SHP77 (cell line): Measurements from ENCODE around the gene TPRX1.
"Not testable (repeated sequence)": the region's sequence is repeated elsewhere in the genome, so short reads cannot be mapped to it uniquely, and the experiment has no call there.

Source experiments
- DNase-seq, 2 experiments: peaks; one replicate each; lab custom pipeline; 2025; lab: John Stamatoyannopoulos, UW

Gene TPRX1

DNA sequence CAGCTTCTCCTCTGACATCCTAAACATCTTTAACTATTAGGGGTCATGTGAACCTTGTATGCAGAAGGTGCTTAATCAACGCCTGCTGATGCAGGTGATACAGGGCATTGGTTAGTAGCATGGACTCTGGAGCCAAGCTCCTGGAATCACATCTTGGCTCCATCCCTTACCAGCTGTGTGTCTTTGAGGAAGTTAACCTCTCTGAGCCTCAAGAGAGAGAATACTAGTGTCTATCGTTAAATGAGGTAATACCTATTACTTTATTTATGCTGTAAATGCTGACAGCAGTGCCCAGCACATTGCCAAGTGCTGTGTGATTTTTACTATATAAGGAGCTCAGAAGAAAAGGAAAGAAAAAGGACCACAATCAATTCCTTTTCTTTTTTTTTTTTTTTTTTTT, 37.0 kb downstream of the TPRX1 start:
- no peak for DNase-seq

DNA sequence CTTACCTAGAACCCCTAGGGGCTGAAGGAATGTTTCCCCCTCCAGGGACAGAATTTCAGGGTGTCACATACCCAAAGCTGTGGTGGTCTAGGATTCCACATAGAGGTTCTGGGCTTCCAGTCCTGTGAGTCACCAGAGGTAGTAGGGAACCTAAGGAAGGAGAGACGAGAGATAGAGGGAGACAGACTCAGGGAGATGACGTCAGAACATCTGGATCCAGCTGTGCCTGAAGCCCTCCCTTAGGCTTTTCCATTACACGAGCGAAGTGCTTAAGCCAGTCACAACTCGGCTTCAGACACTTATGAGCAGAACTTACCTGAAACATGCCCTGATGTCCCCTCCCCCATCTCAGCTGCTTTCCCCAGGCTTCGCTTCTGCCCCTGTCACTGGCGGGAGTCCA, 37.7 kb downstream of the TPRX1 start:
- DNase-seq, result no peak

DNA sequence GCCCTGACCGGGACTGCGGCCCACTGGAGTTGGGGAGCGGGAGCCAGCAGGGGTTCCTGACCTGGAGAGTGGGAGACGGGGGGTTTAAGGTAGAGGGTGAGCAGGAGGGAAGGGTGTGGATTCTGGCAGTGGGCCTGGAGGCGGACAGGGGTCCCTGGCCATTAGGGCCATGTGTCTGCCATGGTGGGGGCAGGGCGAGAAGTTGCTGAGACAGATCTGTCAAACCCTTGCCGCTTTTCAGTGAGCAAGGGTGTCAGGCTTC, 38.1 kb downstream of the TPRX1 start:
- DNase-seq, result no peak

DNA sequence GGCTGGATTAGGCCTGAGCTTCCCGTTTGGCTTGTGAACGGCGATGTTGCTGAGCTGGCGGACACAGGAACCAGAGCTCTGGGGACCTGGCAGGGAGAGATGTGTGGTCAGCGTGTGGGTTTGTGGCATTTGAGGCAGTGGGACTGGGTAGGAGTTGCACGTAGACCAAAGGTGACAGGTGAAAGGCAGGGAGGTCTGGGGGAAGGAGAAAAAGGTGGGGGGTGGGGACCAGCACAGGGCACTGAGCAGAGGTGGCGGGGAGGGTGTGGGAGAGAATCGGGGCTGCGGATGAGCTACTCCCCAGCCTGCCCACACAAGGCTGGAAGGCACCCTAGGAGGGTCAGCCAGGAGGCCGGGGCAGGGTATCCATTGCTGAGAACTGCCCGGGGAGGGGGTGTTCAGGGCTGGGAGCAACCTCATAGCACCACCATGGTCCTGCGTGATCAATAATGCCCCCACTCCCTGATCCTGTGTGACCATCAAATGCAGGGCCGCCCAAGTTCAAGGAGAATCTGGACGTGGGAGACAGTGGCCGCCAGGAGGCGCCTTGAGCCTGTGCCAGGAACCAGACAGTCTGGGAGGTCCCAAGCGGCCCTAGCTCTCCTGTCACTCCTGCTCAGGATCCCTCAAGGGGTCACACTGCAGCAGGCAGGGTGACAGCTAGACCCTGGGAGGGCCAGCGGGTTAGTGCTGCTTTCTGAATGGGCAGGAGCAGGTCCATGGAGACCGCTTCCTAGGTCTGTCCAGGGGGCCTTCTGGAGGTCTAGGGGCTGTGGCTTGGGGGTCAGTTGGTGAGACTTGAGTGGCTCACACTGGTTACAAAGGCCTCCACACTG, 38.6 kb downstream of the TPRX1 start:
- peak; percentile 41 to 74 for DNase-seq

DNA sequence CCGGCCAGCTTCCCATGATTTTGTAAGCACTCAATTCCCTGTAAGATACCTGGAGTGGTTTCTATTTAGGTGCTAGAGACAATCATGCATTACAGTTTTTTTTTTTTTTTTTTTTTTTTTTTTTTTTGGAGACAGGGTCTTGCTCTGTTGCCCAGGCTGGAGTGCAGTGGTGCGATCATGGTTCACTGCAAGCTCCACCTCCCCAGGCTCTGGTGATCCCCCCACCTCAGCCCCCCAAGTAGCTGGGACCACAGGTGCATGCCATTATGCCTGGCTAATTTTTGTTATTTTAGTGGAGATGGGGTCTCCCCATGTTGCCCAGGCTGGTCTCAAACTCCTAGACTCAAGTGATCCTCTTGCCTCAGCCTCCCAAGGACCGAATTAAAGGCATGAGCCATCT, 39.6 kb downstream of the TPRX1 start:
- DNase-seq, result not testable (repeated sequence)

DNA sequence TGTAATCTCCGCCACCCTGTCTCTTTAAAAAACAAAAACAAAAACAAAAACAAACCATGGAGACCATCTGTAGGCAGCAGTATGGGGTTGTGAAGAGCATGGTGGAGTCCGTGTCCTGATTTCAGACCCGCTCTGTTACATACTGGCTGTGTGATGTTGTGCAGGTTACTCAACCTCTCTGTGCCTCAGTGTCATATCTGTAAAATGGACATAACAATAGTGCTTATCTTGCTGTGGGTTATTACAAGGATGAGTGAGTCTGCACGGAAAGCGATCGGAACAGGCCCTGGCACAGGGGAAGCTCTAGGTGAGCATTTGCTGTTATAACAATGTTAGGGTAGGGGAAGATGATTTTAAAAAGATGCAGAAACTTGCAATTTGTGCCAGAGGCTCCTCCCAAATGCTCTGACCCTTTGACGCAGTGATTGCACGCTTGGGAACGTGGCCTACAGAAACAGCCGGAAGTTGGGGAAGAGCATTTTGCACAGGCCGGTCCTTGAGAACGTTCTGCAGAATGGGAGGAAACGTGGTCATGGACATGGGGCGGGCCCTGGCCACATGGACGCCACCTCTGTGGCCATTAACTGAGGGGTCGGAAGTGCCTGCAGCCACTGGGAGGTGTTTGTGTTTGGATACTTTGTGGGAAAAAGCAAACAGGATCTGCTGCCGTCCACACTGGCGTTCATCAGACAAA, 41.6 kb downstream of the TPRX1 start:
- DNase-seq, result peak in 1 of 2 experiments; percentile 12

DNA sequence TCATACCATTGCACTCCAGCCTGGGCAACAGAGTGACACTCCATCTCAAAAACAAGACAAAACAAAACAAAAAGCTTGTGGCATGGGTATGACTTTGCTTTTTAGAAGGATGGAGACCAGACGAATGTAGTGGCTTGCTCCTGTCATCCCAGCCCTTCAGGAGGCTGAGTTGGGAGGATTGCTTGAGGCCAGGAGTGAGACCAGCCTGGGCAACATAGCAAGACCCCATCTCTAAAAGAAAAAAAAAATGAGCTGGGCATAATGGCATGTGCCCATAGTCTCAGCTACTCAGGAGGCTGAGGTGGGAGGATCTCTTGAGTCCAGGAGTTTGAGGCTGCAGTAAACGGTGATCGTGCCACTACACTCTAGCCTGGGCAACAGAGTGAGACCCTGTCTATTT, 42.2 kb downstream of the TPRX1 start:
- no peak for DNase-seq

DNA sequence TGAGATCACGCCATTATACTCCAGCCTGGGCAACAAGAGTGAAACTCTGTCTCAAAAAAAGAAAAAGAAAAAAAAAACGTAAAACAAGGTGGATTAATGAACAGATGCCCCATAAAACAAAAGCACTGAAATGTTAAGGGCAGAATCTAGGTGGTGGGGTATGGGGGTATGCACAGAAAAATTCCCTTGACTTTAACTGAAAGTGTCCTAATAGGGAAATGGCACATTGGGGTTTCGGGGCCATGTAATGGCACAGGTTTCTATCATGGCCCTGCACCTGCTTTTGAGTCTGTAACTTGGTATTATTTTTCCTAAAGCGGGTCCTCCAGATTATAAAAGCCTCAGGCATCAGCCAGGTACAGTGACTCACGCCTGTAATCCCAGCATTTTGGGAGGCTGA, 42.8 kb downstream of the TPRX1 start:
- DNase-seq, result no peak

DNA sequence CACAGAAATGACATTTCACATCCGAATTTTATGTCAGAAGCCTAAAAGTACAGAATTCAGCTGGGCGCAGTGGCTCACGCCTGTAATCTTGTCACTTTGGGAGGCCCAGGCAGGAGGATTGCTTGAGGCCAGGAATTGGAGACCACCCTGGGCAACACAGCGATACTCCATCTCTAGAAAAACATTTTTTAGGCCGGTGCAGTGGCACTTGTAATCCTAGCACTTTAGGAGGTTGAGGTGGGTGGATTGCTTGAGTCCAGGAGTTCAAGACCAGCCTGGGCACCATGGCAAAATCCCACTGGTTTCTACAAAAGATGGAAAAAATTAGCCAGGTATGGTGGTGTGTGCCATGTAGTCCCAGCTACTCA, 43.7 kb downstream of the TPRX1 start:
- no peak for DNase-seq

DNA sequence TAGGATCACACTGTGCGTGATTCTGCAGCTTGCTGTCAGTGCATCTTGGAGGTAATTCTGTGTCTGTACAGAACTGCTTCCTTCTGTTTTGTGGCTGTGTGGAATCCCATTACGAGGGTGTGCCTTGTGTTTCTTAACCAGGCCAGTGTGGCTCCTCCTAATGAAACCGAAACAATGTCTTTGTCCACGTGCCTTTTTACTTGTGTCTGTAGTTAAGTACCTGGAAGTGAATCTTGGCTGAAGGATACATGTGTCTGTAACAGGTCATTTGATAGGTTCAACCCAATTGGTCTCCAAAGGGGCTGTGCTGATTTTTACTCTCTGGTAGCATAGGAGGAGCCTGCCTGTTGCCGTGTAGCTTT, 45.9 kb downstream of the TPRX1 start:
- no peak for DNase-seq

DNA sequence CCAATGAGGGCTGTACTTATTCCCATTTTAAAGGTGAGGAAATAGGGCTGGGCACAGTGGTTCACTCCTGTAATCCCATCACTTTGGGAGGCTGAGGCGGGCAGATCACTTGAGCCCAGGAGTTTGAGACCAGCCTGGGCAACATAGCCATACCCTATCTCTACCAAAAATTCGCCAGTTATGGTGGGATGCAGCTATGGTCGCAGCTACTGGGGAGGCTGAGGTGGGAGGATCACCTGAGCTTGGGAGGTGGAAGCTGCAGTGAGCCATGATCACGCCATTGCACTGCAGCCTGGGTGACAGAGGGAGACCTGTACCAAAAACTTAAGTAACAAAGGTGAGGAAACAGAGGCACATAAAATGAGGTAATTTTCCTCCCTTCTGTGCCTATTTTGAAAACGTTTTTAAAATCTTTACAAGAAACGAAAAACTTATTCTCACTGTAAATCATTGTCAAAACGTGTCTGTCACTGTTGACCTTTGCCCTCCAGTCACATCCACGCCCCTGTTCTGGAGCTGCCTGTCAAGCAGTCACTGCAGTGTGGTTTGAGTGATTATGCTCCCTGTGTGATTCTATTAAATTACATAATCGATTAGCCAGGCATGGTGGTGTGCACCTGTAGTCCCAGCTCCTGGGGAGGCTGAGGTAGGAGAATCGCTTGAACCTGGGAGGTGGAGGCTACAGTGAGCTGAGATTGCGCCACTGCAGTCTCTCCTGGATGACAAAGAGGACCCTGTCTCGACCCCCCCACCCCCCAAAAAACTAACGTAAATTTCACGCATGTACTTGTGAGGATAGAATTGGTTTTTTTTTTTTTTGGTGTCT, 46.5 kb downstream of the TPRX1 start:
- no peak for DNase-seq

DNA sequence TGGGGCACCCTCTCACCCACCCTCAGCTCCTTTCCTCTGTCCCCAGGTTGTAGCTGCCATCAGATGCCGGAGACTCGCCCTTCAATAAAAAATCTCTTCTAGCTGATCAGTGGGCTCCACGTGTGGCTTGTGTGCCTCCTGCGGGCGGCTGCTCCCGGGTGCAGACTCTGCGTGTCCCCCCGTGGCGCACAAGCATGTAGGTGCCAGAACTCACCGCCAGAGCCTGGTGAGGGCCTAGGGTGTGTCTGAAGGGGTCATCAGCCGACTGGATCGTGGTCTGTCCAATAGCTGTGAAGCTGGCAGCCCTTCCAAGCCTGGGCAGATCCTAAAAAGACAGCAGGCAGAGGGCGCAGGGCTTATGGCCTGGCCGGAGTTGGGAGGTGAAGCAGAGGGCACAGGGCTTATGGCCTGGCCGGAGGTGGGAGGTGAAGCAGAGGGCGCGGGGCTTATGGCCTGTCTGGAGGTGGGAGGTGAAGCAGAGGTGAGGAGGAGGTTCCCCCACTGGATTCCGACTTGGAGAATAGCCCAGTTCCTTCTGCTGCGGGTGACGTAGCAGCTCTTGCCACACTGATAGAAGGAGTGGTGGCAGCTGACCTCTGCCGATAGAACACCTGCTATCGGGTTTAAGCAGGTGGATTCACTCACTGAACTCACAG, 47.3 kb downstream of the TPRX1 start:
- DNase-seq, result no peak

DNA sequence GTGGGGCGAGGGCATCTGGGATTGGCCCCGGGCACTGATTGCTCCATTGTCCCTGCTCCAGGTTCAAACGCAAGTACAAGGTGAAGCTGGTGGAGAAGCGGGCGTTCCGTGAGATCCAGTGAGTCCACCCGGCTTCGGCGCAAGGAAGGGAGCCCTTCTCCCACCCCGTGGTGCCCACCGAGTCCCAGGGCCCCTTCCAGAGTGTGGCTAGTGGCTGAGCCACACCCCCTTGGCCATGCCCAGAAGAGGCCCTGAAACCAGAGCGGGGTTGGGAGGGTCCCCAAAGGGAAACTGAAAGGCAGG, 47.8 kb downstream of the TPRX1 start:
- no peak for DNase-seq

DNA sequence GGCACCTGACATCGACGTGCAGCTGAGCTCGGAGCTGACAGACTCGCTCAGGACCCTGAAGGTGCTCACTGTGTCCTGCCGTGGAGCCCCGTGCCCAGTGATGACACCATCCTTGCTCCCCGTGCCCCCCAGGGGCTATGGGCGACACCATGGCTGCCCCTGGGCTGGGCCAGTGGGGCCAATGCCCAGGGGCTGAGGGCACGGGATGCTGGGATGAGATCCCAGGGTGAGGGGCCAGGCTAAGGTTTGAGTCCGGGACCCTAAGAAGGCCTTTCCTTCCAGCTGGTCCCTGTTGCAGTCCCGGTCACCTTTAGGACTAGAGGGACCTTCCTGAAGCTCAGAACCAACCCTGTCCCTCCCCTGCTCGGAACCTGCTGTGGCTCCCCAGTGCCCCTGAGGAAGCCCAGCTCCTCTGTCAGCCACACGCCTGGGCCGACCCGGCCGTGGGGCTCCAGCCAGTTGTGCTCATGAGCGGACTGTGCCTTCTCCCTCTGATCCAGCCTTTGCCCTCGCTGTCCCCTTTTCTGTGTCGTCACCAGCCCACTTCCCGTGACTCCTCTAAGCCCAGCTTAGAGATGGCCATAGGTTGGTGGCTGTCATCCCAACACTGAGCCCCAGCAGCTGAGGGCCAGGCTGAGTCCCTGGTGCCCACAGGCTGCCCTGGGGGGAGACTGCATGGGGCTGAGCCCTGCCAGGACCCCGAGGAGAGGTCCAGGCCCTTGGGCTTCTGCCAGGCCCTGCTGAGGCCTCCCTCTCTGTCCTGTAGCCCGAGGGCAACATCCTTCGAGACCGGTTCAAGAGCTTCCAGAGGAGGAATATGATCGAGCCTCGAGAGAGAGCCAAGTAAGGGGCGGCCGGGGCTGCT, 48.4 kb downstream of the TPRX1 start:
- no peak for DNase-seq

DNA sequence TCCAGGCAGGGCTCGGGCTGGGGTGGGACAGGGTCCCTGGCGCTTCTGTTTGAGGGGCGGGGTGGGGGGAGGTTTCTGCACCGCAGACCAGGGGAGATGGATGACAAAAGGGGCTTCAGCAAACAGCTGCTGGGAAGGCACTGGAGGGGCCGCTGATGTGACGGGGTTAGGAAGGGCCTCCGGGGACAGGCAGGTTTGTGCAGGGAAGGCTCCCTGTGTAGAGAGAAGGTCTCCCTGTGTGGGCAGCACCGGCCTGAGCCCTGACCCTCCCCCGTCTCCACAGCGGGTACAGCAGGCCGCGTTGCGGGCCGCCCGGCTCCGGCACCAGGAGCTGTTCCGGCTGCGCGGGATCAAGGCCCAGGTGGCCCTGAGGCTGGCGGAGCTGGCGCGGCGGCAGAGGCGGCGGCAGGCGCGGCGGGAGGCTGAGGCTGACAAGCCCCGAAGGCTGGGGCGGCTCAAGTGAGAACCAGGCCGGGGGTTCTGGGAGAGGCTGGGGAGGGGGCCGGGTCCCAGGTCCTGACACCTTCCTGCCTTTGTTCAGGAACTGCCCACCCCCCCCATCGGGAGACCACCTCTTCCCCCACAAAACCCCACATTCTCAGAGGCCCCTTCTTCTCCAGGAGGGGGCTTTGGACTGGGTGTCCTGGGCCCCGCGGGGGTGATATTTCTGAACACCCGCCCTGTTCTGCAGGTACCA, 49.1 kb downstream of the TPRX1 start:
- no peak for DNase-seq

DNA sequence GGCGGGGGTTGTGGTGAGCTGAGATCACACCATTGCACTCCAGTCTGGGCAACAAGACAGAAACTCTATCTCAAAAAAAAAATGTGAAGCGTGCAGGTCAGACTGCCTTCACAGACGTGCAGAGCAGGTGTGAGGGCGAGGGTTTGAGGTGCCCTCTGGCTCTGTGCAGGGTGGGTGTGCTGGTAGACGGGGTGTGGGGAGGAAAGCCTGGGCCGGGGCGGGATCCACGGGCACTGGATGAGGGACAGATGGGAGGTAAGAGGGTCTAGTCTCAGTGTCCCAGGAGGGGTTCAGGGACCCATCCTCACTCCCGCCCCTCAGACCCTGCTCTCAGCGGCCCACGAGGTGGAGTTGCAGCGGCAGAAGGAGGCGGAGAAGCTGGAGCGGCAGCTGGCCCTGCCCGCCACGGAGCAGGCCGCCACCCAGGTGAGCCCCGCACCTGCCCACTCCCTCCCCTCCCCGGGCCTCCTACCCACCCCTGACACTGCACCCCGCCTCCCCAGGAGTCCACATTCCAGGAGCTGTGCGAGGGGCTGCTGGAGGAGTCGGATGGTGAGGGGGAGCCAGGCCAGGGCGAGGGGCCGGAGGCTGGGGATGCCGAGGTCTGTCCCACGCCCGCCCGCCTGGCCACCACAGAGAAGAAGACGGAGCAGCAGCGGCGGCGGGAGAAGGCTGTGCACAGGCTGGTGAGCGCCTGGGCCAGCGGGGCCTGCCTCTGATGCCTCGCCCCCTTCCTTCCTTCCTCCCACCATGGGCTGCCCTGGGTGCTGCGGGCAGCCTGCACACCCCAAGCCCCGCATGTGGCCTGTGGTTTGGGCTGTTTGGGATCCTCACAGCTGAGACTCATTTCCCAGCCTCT, 49.9 kb downstream of the TPRX1 start:
- no peak for DNase-seq

DNA sequence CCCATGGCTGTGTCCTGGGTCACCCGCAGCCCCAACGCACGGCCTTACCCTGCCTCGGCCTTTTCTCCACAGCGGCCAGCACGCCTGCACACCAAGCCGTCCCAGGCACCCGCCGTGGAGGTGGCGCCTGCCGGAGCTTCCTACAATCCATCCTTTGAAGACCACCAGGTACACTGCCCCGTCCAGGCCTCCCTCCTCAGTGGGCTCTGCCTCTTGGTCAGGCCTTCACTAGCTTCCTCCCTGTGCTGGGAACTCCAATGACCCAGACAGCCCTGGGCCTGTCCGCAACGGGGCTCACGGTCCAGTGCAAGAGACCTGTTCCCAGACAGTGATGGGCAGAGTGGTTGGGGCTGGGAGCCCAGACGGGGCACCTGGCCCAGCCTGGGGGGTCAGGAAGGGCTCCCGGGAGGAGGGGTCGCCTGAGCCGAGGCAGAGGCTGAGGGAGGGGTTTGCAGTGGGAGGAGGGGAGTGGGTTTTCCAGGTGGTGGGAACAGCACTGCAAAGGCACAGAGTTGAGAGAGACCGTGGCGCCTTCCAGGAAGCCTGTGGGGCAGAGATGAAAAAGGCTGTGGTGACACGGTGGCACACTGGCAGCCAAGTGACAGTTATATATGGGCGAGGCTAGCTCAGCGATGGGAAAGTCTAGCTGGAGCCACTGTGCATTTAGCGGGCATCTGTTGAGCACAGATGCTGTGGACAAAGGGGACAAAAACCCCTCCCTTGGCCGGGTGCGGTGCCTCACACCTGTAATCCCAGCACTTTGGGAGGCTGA, 51.7 kb downstream of the TPRX1 start:
- DNase-seq, result no peak
